ENCODE results near the gene ATOH8.

Gene ATOH8

GRCh38 chr2:85790499-85791188 lies 36.9 kb downstream of the ATOH8 start:
- H3K4me3 ChIP-seq, result no peak overlapping the region
- TF ChIP-seq, protein P1, sequence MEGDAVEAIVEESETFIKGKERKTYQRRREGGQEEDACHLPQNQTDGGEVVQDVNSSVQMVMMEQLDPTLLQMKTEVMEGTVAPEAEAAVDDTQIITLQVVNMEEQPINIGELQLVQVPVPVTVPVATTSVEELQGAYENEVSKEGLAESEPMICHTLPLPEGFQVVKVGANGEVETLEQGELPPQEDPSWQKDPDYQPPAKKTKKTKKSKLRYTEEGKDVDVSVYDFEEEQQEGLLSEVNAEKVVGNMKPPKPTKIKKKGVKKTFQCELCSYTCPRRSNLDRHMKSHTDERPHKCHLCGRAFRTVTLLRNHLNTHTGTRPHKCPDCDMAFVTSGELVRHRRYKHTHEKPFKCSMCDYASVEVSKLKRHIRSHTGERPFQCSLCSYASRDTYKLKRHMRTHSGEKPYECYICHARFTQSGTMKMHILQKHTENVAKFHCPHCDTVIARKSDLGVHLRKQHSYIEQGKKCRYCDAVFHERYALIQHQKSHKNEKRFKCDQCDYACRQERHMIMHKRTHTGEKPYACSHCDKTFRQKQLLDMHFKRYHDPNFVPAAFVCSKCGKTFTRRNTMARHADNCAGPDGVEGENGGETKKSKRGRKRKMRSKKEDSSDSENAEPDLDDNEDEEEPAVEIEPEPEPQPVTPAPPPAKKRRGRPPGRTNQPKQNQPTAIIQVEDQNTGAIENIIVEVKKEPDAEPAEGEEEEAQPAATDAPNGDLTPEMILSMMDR (IDR thresholded peaks at IDR 0.05), result no peak
- peak overlapping the region in 1 of 2 donors; percentile 94 for H3K27ac ChIP-seq
- no peak for DNase-seq (ENCODE audit: low spot score)

DNA sequence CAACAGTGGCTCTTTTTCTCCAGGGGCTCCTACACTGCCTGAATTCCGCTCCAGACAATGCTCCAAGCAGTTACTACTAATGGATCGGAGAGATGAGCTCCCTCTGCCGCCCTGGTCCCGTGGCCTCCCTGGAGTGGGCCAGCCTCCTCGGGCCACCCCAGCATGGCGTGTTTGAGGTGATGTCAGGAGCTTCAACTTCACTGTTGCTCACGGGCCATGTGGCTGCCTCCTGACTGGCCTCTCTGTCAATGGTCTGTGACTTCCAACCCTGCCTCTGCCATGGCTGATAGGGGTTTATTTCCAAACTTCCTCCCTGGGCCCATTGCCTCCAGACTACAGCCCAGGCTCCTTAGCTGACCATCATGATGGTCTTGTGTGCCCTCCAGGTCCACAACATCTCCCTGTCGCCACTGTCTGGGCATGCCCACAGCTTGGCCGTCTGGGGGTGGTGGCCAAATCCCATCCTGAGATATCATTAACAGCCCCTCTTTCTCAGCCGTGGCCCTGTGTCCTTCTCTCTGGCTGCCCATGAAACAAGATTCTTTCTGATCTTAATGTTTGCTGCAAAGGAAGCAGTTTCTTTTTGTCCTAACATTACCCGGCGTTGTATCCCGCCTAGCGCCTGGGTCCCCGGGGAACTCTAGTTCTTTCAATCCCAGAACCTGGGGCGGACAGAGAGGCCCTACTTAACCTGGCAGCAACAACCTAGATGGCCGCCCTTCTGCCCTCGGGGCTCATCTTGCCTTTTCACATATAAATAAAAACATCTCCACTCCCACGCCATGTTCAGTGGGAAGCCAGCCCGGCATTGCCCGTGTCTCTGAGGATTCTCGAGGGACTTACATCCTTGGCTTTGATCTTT lies 38.1 kb downstream of the ATOH8 start:
- TF ChIP-seq, protein P1 (IDR thresholded peaks at IDR 0.05), result no peak
- no peak for DNase-seq (ENCODE audit: low spot score)
- no peak overlapping the region for H3K4me3 ChIP-seq
- H3K27ac ChIP-seq, result peak overlapping the region; percentile 71 to 94

- no peak overlapping the region for H3K4me3 ChIP-seq
- TF ChIP-seq, protein P1 (IDR thresholded peaks at IDR 0.05), result no peak
- no peak for DNase-seq (ENCODE audit: low spot score)
- peak overlapping the region; percentile 71 to 94 for H3K27ac ChIP-seq
Observed at GRCh38 chr2:85792783-85793441, 39.1 kb downstream of the ATOH8 start.

DNA sequence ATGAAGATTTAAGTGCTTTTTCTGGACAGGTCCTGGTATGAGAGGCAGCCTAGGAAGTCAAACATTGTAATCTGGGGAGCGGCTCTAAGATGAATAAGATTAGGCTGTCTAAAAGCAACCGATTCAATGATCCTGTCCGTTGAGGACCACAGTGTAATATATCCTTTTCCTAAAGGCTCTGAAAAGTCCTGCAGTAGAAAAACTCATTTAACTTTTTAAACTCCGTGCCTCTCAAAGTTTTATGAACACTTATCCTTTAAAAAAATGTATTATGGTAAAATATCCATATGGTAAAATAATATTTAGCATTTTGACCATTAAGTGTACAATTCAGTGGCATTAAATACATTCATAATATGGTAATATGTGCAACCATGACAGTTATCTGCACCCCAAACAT lies 39.8 kb downstream of the ATOH8 start:
- TF ChIP-seq, protein P1 (IDR thresholded peaks at IDR 0.05), result no peak
- Histone ChIP-seq H3K4me3 (no peak overlapping the region), H3K27ac (peak overlapping the region; percentile 71 to 94)
- DNase-seq (ENCODE audit: low spot score), result no peak

- TF ChIP-seq, protein P1 (IDR thresholded peaks at IDR 0.05), result no peak
- H3K4me3 ChIP-seq, result no peak overlapping the region
- peak overlapping the region; percentile 71 to 94 for H3K27ac ChIP-seq
- DNase-seq (ENCODE audit: low spot score), result no peak
Observed at GRCh38 chr2:85794038-85794441, 40.2 kb downstream of the ATOH8 start.

DNA sequence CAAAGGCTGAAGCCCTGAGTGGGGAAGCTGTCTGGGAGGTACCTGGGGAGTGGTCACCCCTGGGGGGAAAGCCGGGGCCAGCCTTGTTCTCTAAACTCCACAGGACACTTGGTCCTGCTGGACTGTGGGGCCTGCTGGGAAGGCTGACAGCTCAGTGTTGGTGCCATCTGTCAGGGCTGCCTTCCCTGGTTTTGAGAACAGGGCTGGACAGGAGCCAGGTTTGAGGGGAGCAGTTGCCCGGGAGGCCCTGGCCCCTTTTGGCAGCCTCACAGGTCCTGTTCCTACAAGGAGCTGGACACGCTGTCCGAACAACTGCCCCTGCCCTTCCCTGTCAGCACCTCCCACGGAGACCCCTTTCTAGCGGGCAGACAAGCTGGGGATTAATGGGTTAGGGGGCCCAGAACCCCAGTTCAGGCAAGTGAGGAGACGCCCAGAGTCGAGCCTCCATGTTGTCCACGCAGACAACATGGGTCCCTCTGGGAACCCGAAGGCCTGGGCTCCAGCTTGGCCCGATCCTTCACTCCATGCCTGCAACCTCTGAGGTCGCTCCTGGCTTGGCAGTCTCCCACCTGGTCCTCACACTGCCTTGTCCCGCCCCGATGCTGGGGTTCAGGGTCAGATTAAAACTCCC lies 40.8 kb downstream of the ATOH8 start:
- no peak for DNase-seq (ENCODE audit: low spot score)

More for the DNA sequence above, 40.8 kb downstream of the ATOH8 start:
- H3K4me3 ChIP-seq, result no peak overlapping the region
- TF ChIP-seq, protein P1 (IDR thresholded peaks at IDR 0.05), result no peak
- H3K27ac ChIP-seq, result peak overlapping the region; percentile 71 to 94
